Measurements from ENCODE around the gene XKR8. TPM values are rescaled to one million over a fixed set of nuclear protein-coding genes. Genes with fewer than 3 reads are reported as not detected.
"Not testable (repeated sequence)": the region's sequence is repeated elsewhere in the genome, so short reads cannot be mapped to it uniquely, and the experiment has no call there.

XKR8 gene
- total RNA-seq, 2 experiments from 2014 or later: 8.0 TPM

GRCh38 chr1:27994060-27994459 is 34.3 kb downstream of the XKR8 start:
- DNase-seq: no peak
- ChIA-PET CTCF (interaction anchor here (1.0 to 1.4 kb wide), 3 partner anchors 22 to 145 kb away, joined by 3 read pairs; no protein-coding TSS in a partner anchor), POLR2A (no interaction called here)
- Mint-ChIP-seq H3K4me3 (no peak overlapping the region), H3K27ac (no peak overlapping the region), H3K27me3 (ENCODE audit: low read depth) (no peaks in the 10 kb centered on the region), H3K9me3 (ENCODE audit: insufficient read depth) (no peaks in the 10 kb centered on the region), H3K4me1 (ENCODE audit: low read depth) (peaks cover 44% of the 10 kb centered on the region), H3K36me3 (ENCODE audit: low read depth) (peaks cover 65% of the 10 kb centered on the region)
- no peak for ATAC-seq

GRCh38 chr1:27994526-27994925 is 34.8 kb downstream of the XKR8 start:
- H3K4me3 Mint-ChIP-seq; H3K27ac Mint-ChIP-seq; H3K27me3 Mint-ChIP-seq (ENCODE audit: low read depth); POLR2A ChIA-PET; ATAC-seq; H3K9me3 Mint-ChIP-seq (ENCODE audit: insufficient read depth); DNase-seq: not testable (repeated sequence)
- peaks cover 44% of the 10 kb centered on the region for H3K4me1 Mint-ChIP-seq (ENCODE audit: low read depth)
- CTCF ChIA-PET: interaction anchor here (1.0 to 1.4 kb wide), 2 partner anchors 23 to 136 kb away, joined by 3 read pairs; no protein-coding TSS in a partner anchor
- peaks cover 65% of the 10 kb centered on the region for H3K36me3 Mint-ChIP-seq (ENCODE audit: low read depth)

- ChIA-PET CTCF (interaction anchor here (0.5 to 1.2 kb wide), 2 partner anchors 142 to 241 kb away, joined by 3 read pairs; no protein-coding TSS in a partner anchor), POLR2A (interaction anchor here (0.9 kb wide), 1 partner anchor 89 kb away, joined by 3 read pairs; the partner anchor contains the start of gene EYA3)
- Mint-ChIP-seq H3K27ac (no peak overlapping the region), H3K4me1 (ENCODE audit: low read depth) (peaks cover 10% of the 10 kb centered on the region), H3K4me3 (no peak overlapping the region), H3K36me3 (ENCODE audit: low read depth) (peaks cover 43% of the 10 kb centered on the region), H3K27me3 (ENCODE audit: low read depth) (no peaks in the 10 kb centered on the region), H3K9me3 (ENCODE audit: insufficient read depth) (no peaks in the 10 kb centered on the region)
- DNase-seq (no peak), ATAC-seq (no peak)
Measured at GRCh38 chr1:27999055-27999454, 39.3 kb downstream of the XKR8 start.

GRCh38 chr1:28002600-28002999 is 42.8 kb downstream of the XKR8 start:
- peaks cover 33% of the 10 kb centered on the region for H3K36me3 Mint-ChIP-seq (ENCODE audit: low read depth)
- H3K9me3 Mint-ChIP-seq (ENCODE audit: insufficient read depth): no peaks in the 10 kb centered on the region
- no peaks in the 10 kb centered on the region for H3K4me1 Mint-ChIP-seq (ENCODE audit: low read depth)
- no peak overlapping the region for H3K27ac Mint-ChIP-seq
- H3K4me3 Mint-ChIP-seq: no peak overlapping the region
- CTCF ChIA-PET: no interaction called here
- no peak for DNase-seq
- ATAC-seq: no peak
- H3K27me3 Mint-ChIP-seq (ENCODE audit: low read depth): no peaks in the 10 kb centered on the region
- POLR2A ChIA-PET: no interaction called here

GRCh38 chr1:28003117-28003516 is 43.3 kb downstream of the XKR8 start:
- H3K9me3 Mint-ChIP-seq (ENCODE audit: insufficient read depth); DNase-seq; H3K4me3 Mint-ChIP-seq; CTCF ChIA-PET; H3K27me3 Mint-ChIP-seq (ENCODE audit: low read depth); ATAC-seq; H3K27ac Mint-ChIP-seq; POLR2A ChIA-PET; H3K4me1 Mint-ChIP-seq (ENCODE audit: low read depth): not testable (repeated sequence)
- peaks cover 30% of the 10 kb centered on the region for H3K36me3 Mint-ChIP-seq (ENCODE audit: low read depth)

GRCh38 chr1:28010969-28011368 is 51.2 kb downstream of the XKR8 start:
- Mint-ChIP-seq H3K36me3 (ENCODE audit: low read depth) (peaks cover 38% of the 10 kb centered on the region), H3K4me1 (ENCODE audit: low read depth) (no peaks in the 10 kb centered on the region), H3K27me3 (ENCODE audit: low read depth) (no peaks in the 10 kb centered on the region), H3K4me3 (no peak overlapping the region), H3K27ac (no peak overlapping the region), H3K9me3 (ENCODE audit: insufficient read depth) (no peaks in the 10 kb centered on the region)
- CTCF ChIA-PET: interaction anchor here (1.0 to 1.1 kb wide), 2 partner anchors 11 to 71 kb away, joined by 3 read pairs; no protein-coding TSS in a partner anchor
- POLR2A ChIA-PET: no interaction called here
- no peak for ATAC-seq
- DNase-seq: no peak

Other genes starting within 250 kb of the XKR8 start
- gene FAM76A, start 234.0 kb upstream of the XKR8 start, total RNA-seq: 10 to 100 TPM; 14.6 to 17.5 TPM
- gene STX12, start 186.8 kb upstream of the XKR8 start, total RNA-seq: 10 to 100 TPM; 21.8 to 23.9 TPM
- 10 to 100 TPM; 61.4 to 66.6 TPM for gene PPP1R8, start 129.2 kb upstream of the XKR8 start, total RNA-seq
- gene THEMIS2, start 87.4 kb upstream of the XKR8 start, total RNA-seq: 10 to 100 TPM; 35.9 to 39.9 TPM
- 10 to 100 TPM; 79.0 to 81.0 TPM for gene RPA2, start 45.4 kb upstream of the XKR8 start, total RNA-seq
- under 1 TPM; 0.76 to 0.82 TPM for gene SMPDL3B, start 25.0 kb upstream of the XKR8 start, total RNA-seq
- 10 to 100 TPM; 33.5 to 34.5 TPM for gene EYA3, start 128.6 kb downstream of the XKR8 start, total RNA-seq
- under 1 TPM; 0.47 to 0.50 TPM for gene PTAFR, start 216.7 kb downstream of the XKR8 start, total RNA-seq

All from activated CD8-positive, alpha-beta T cell treated with anti-CD3 and anti-CD28 coated beads, Interleukin-2, amount 10 ng/mL, durations not matched to agents 7 days and 5 days (primary cell).